Measurements from ENCODE around the gene LIPF. TPM values are rescaled to one million over a fixed set of nuclear protein-coding genes. Genes with fewer than 3 reads are reported as not detected.
"Not testable (repeated sequence)": the region's sequence is repeated elsewhere in the genome, so short reads cannot be mapped to it uniquely, and the experiment has no call there.

LIPF gene
- total RNA-seq, 1 donor from 2014 or later = not detected

- Mint-ChIP-seq H3K4me1 (ENCODE audit: low read depth) (peaks cover 3% of the 10 kb centered on the region), H3K4me3 (ENCODE audit: unreplicated experiment) (no peak overlapping the region), H3K36me3 (ENCODE audit: low read depth) (no peaks in the 10 kb centered on the region), H3K9me3 (ENCODE audit: low read depth) (peaks cover 3% of the 10 kb centered on the region), H3K27me3 (ENCODE audit: low read depth) (no peaks in the 10 kb centered on the region), H3K27ac (ENCODE audit: unreplicated experiment) (no peak overlapping the region)
- no peak for DNase-seq (ENCODE audit: low spot score)
- TF ChIP-seq, protein P1, sequence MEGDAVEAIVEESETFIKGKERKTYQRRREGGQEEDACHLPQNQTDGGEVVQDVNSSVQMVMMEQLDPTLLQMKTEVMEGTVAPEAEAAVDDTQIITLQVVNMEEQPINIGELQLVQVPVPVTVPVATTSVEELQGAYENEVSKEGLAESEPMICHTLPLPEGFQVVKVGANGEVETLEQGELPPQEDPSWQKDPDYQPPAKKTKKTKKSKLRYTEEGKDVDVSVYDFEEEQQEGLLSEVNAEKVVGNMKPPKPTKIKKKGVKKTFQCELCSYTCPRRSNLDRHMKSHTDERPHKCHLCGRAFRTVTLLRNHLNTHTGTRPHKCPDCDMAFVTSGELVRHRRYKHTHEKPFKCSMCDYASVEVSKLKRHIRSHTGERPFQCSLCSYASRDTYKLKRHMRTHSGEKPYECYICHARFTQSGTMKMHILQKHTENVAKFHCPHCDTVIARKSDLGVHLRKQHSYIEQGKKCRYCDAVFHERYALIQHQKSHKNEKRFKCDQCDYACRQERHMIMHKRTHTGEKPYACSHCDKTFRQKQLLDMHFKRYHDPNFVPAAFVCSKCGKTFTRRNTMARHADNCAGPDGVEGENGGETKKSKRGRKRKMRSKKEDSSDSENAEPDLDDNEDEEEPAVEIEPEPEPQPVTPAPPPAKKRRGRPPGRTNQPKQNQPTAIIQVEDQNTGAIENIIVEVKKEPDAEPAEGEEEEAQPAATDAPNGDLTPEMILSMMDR (IDR thresholded peaks at IDR 0.05) = no peak
These were observed 3.7 kb upstream of the LIPF start for GRCh38 chr10:88660598-88660884.

DNA sequence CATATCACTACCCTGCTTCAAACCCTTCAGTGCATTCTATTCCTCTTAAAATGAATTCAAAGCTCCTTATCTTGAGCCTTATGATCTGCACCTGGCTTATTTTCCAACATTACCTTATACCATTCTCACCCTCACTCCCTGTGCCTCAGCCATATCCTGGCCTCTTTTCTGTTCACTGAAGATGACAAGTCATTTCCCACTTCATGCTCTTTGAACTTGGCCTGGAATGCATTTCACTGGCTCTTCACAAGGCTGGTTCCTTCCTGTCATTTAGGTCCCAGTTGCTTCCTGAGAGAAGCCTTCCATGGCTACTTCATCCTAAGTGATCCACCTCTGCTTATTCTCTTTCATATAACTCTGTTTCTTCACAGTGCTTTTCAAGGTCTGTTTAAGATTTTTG is 3.2 kb upstream of the LIPF start:
- Mint-ChIP-seq H3K27ac (ENCODE audit: unreplicated experiment) (no peak overlapping the region), H3K4me1 (ENCODE audit: low read depth) (peaks cover 3% of the 10 kb centered on the region), H3K36me3 (ENCODE audit: low read depth) (no peaks in the 10 kb centered on the region), H3K9me3 (ENCODE audit: low read depth) (peaks cover 3% of the 10 kb centered on the region), H3K4me3 (ENCODE audit: unreplicated experiment) (no peak overlapping the region), H3K27me3 (ENCODE audit: low read depth) (no peaks in the 10 kb centered on the region)
- TF ChIP-seq, protein P1 (IDR thresholded peaks at IDR 0.05) = no peak
- DNase-seq (ENCODE audit: low spot score) = no peak

DNA sequence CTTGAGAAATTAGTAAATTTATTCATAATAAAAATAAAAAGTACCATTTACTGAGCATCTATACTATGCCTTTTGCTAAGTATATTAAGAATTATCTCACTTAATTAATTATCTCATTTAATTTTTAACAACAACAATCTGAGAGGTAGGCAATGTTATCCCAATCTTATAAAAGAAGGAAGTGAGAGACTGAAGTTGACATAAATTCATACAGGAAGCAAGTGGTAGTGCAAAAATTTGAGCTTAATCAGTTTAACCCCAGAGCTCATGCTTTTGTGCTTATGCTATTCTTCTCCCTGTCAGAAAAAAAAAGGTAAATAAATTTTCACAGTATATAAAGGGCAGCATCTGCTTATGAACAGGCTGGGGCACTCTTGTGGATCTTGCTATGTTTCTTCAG is 2.7 kb upstream of the LIPF start:
- Mint-ChIP-seq H3K4me1 (ENCODE audit: low read depth) (peaks cover 3% of the 10 kb centered on the region), H3K27ac (ENCODE audit: unreplicated experiment) (no peak overlapping the region), H3K9me3 (ENCODE audit: low read depth) (peaks cover 3% of the 10 kb centered on the region), H3K27me3 (ENCODE audit: low read depth) (no peaks in the 10 kb centered on the region), H3K36me3 (ENCODE audit: low read depth) (no peaks in the 10 kb centered on the region), H3K4me3 (ENCODE audit: unreplicated experiment) (no peak overlapping the region)
- DNase-seq (ENCODE audit: low spot score) = no peak
- TF ChIP-seq, protein P1 (IDR thresholded peaks at IDR 0.05) = no peak

- not testable (repeated sequence) for H3K27ac Mint-ChIP-seq (ENCODE audit: unreplicated experiment); H3K4me3 Mint-ChIP-seq (ENCODE audit: unreplicated experiment)
These were observed 1.1 kb upstream of the LIPF start for GRCh38 chr10:88663153-88663552.

DNA sequence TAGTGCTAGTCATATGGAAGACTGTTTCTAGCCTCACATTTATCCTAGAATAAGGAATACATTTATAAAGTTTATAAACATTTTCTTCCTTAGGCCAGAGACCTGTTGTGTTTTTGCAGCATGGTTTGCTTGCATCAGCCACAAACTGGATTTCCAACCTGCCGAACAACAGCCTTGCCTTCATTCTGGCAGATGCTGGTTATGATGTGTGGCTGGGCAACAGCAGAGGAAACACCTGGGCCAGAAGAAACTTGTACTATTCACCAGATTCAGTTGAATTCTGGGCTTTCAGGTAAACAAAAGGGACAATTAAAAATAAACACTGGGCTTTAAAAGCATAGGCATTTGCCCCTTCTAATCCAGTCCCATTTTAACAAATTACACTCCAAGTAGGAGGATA is 4.2 kb downstream of the LIPF start:
- Mint-ChIP-seq H3K4me3 (ENCODE audit: unreplicated experiment) (no peak overlapping the region), H3K27ac (ENCODE audit: unreplicated experiment) (no peak overlapping the region), H3K36me3 (ENCODE audit: low read depth) (no peaks in the 10 kb centered on the region), H3K27me3 (ENCODE audit: low read depth) (peaks cover 2% of the 10 kb centered on the region), H3K4me1 (ENCODE audit: low read depth) (no peaks in the 10 kb centered on the region), H3K9me3 (ENCODE audit: low read depth) (no peaks in the 10 kb centered on the region)
- no peak for DNase-seq (ENCODE audit: low spot score)
- TF ChIP-seq, protein P1 (IDR thresholded peaks at IDR 0.05) = no peak

More at GRCh38 chr10:88663153-88663552, 1.1 kb upstream of the LIPF start:
- H3K9me3 Mint-ChIP-seq (ENCODE audit: low read depth); DNase-seq (ENCODE audit: low spot score); H3K4me1 Mint-ChIP-seq (ENCODE audit: low read depth); H3K36me3 Mint-ChIP-seq (ENCODE audit: low read depth); H3K27me3 Mint-ChIP-seq (ENCODE audit: low read depth): not testable (repeated sequence)

GRCh38 chr10:88670497-88670896 is 6.3 kb downstream of the LIPF start:
- DNase-seq (ENCODE audit: low spot score) = no peak
- Mint-ChIP-seq H3K4me3 (ENCODE audit: unreplicated experiment) (no peak overlapping the region), H3K9me3 (ENCODE audit: low read depth) (no peaks in the 10 kb centered on the region)

More at GRCh38 chr10:88670497-88670896, 6.3 kb downstream of the LIPF start:
- TF ChIP-seq, protein P1 (IDR thresholded peaks at IDR 0.05) = no peak
- Mint-ChIP-seq H3K27me3 (ENCODE audit: low read depth) (peaks cover 2% of the 10 kb centered on the region), H3K36me3 (ENCODE audit: low read depth) (no peaks in the 10 kb centered on the region), H3K27ac (ENCODE audit: unreplicated experiment) (no peak overlapping the region), H3K4me1 (ENCODE audit: low read depth) (no peaks in the 10 kb centered on the region)

All from chondrocyte (in vitro differentiated cells).